Measurements from ENCODE around the gene TENM3. TPM values are rescaled to one million over a fixed set of nuclear protein-coding genes. Genes with fewer than 3 reads are reported as not detected.

TENM3 gene
- total RNA-seq, 2 experiments from 2014 or later: not detected

DNA sequence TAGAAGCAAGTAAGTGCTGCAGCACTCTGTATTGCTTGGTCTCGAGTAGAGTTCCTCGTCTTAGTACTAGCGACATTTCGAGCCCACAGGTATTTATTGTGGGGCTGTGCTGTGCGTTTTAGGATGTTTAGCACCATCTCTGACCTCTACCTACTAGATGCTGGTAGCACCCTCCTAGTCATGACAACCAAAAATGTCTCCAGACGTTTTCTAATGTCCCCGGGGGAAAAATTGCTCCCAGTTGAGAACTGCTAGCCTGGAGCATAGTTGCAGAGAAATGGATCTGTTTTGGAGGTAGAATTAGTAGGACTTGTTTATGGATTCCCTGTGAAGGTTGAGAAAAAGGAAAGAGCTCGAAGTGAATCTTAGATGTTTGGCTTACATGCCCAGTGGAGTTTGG, 287.2 kb downstream of the TENM3 start:
- H3K27ac Mint-ChIP-seq: no peak overlapping the region
- ChIA-PET CTCF (no interaction called here), POLR2A (no interaction called here)
- H3K9me3 Mint-ChIP-seq (ENCODE audit: insufficient read depth): no peaks in the 10 kb centered on the region
- H3K4me3 Mint-ChIP-seq: no peak overlapping the region
- no peaks in the 10 kb centered on the region for H3K4me1 Mint-ChIP-seq (ENCODE audit: low read depth)
- DNase-seq (no peak), ATAC-seq (no peak)
- no peaks in the 10 kb centered on the region for H3K27me3 Mint-ChIP-seq (ENCODE audit: low read depth)
- no peaks in the 10 kb centered on the region for H3K36me3 Mint-ChIP-seq (ENCODE audit: low read depth)

DNA sequence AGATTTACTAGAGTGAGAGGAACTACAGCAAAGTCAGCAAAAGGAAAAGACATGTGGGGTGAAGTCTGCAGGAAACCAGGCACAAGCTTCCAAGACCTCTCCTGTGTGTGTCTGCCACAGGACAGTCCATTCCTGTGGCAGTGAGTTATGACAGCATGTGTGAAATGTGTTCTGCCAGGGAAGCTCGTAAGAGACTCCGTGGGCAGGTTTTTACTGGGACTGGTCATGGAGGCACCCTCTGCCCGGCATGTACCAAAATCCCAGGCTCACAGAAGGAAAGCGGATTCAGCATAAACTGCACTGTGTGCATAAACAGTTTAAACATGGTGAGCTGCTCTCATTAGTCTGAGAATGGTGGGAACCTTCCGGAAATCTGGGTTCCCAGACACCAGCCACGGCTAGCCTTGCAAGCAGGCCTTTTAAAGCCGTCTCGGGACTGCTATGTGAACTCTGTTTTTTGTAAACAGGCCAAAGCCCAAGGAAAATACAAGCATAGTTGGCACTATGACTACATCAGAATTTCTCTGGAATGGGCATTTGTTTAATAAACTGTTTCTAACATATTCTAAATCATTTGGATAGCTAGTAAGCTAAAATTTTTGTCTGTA, 288.5 kb downstream of the TENM3 start:
- no peak for DNase-seq
- Mint-ChIP-seq H3K36me3 (ENCODE audit: low read depth) (no peaks in the 10 kb centered on the region), H3K4me3 (no peak overlapping the region), H3K27ac (no peak overlapping the region), H3K27me3 (ENCODE audit: low read depth) (no peaks in the 10 kb centered on the region), H3K4me1 (ENCODE audit: low read depth) (no peaks in the 10 kb centered on the region), H3K9me3 (ENCODE audit: insufficient read depth) (no peaks in the 10 kb centered on the region)
- ChIA-PET POLR2A (no interaction called here), CTCF (no interaction called here)
- no peak for ATAC-seq

DNA sequence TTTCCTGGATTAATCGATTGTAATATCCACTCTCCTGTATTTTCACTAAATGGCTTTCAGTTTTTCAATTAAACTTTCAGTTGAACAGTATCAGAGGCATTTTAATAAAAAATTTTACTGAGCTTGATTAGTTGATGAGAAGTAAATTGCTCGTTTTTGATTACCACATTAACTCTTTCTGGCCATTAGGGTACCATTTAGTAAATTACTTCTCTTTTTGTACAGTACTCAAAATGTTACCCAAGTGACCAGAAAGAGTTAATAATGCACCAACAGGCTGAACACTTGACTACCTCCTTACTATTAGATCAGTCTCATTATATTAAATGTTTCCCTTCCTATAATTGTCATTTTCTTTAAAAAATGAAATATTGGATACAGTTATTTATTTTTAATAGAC, 289.2 kb downstream of the TENM3 start:
- no peak for DNase-seq
- Mint-ChIP-seq H3K36me3 (ENCODE audit: low read depth) (no peaks in the 10 kb centered on the region), H3K4me1 (ENCODE audit: low read depth) (no peaks in the 10 kb centered on the region), H3K4me3 (no peak overlapping the region), H3K9me3 (ENCODE audit: insufficient read depth) (no peaks in the 10 kb centered on the region), H3K27me3 (ENCODE audit: low read depth) (no peaks in the 10 kb centered on the region), H3K27ac (no peak overlapping the region)
- ChIA-PET POLR2A (no interaction called here), CTCF (no interaction called here)
- no peak for ATAC-seq

DNA sequence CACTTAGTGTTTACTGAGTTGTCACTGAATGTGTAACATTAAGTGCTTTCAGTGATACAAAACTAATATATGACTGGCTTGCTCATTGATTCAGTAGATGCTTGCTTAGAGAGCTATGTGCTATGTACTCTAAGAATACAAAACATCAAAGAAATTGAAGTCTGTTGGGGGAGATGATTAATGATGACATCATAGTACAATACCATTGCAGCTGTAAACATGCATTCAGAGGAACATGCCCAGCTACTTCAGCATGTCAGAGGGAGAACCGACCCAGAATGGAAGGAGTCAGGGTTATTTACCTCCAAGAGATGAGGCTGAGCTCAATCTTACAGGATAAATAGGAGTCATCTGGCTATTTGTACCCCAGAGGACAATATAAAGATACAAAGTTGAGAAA, 290.8 kb downstream of the TENM3 start:
- Mint-ChIP-seq H3K27me3 (ENCODE audit: low read depth) (no peaks in the 10 kb centered on the region), H3K4me1 (ENCODE audit: low read depth) (no peaks in the 10 kb centered on the region), H3K4me3 (no peak overlapping the region), H3K9me3 (ENCODE audit: insufficient read depth) (no peaks in the 10 kb centered on the region), H3K36me3 (ENCODE audit: low read depth) (no peaks in the 10 kb centered on the region), H3K27ac (no peak overlapping the region)
- ChIA-PET CTCF (no interaction called here), POLR2A (no interaction called here)
- DNase-seq (no peak), ATAC-seq (no peak)

DNA sequence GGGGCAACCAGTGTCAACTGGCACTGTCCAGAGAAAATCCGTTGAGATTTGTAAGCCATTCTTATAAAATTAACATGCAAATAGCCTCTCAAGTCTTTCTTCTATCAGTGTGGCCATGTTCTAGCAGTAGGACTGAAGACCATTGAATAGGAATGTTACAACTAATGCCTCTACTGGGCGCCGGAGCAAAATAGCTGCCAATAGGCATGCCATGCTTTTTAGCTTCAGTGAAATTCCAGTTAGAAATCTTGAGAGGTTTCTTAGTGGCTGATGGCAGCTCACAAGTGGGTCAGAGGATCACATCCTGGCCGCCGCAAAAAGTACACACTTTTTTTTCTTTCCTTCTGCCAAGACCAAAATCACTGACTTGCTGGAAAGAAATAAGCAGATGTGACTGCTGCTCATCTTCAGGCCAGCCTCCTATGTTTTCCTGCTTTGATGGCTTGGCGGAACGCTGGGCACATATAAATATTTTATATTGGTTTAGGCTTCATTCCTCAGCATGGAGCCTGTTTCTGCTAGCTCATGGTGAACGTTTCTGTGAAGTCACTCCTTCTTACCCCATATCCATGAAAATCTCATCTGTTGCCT, 293.1 kb downstream of the TENM3 start:
- DNase-seq (no peak), ATAC-seq (no peak)
- H3K4me3 Mint-ChIP-seq: no peak overlapping the region
- no peak overlapping the region for H3K27ac Mint-ChIP-seq
- no peaks in the 10 kb centered on the region for H3K36me3 Mint-ChIP-seq (ENCODE audit: low read depth)
- H3K27me3 Mint-ChIP-seq (ENCODE audit: low read depth): no peaks in the 10 kb centered on the region
- POLR2A ChIA-PET: no interaction called here
- CTCF ChIA-PET: no interaction called here
- H3K9me3 Mint-ChIP-seq (ENCODE audit: insufficient read depth): no peaks in the 10 kb centered on the region
- H3K4me1 Mint-ChIP-seq (ENCODE audit: low read depth): no peaks in the 10 kb centered on the region

DNA sequence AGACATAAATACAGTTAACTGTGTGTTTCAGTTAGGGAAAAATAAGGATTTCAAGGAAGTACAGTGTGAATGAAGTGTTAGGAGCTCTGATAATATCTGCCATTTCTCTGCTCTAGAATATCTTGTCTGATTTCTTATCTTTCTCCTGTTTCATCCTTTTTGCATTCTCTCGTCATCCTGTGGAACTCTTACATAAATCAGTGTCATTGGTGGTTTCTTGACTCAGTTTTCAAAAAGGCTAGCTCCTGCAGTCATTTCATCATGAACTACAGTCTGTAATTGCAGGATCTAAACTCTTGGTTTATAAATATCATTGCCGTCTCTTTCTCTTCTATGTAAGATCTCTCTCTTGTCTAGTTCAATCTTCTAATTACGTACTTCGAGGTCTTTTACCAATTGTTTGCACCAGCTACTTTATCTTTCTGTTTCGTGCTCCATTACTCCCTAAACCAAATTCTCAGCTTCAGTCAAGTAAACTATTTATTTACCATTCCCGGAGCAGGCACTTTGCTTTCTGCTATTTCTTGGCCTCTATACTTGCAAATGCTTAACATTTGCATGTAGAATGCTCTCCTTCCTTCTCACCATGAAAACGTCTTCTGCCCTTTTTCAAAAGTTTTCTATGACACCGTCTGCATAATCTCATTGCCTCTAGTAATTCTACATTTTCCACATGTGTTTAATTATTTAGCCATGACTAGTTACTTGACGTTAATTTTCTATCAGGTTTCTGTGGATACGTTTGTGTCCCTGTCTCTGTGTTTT, 294.0 kb downstream of the TENM3 start:
- CTCF ChIA-PET: no interaction called here
- no peaks in the 10 kb centered on the region for H3K36me3 Mint-ChIP-seq (ENCODE audit: low read depth)
- no peak for ATAC-seq
- H3K4me1 Mint-ChIP-seq (ENCODE audit: low read depth): no peaks in the 10 kb centered on the region
- H3K4me3 Mint-ChIP-seq: no peak overlapping the region
- no peaks in the 10 kb centered on the region for H3K27me3 Mint-ChIP-seq (ENCODE audit: low read depth)
- H3K9me3 Mint-ChIP-seq (ENCODE audit: insufficient read depth): no peaks in the 10 kb centered on the region
- no peak for DNase-seq
- POLR2A ChIA-PET: no interaction called here
- no peak overlapping the region for H3K27ac Mint-ChIP-seq

DNA sequence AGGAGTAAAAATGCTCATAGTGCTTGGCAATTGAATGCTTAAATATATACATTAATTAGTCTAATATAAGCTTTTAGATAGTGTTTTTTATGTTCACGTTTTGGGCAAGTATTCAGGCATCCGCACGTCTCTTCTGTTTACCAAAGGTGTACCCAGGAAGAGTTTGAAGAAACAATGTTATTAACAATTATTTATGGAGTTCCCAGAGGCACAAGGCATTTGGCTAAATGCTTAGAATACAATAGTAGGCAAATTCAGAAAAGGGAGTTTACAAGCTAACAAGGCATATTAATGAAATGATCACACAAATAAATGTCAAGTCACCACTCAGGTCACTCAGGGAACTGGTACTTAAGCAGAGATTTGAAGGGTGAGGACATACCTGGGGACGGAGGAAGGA, 294.8 kb downstream of the TENM3 start:
- ChIA-PET POLR2A (no interaction called here), CTCF (no interaction called here)
- DNase-seq (no peak), ATAC-seq (no peak)
- H3K9me3 Mint-ChIP-seq (ENCODE audit: insufficient read depth): no peaks in the 10 kb centered on the region
- no peak overlapping the region for H3K27ac Mint-ChIP-seq
- no peak overlapping the region for H3K4me3 Mint-ChIP-seq
- H3K27me3 Mint-ChIP-seq (ENCODE audit: low read depth): no peaks in the 10 kb centered on the region
- no peaks in the 10 kb centered on the region for H3K4me1 Mint-ChIP-seq (ENCODE audit: low read depth)
- no peaks in the 10 kb centered on the region for H3K36me3 Mint-ChIP-seq (ENCODE audit: low read depth)

DNA sequence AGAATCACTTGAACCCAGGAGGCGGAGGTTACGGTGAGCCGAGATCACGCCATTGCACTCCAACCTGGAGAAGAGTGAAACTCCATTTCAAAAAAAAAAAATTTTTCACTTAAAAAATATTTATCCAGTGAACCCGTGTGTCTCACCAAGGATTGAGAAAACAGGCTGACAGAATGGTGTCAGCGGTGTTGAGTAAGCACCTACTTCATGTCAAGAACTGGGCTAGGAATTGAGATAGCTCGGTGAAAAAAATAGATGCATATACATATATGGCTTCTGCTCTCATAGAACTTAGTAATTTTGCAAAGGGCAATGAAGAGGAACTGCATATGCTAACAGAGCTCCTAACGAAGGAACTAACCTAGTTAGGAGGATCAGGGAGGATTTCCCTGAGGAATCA, 297.3 kb downstream of the TENM3 start:
- ChIA-PET POLR2A (no interaction called here), CTCF (no interaction called here)
- ATAC-seq (no peak), DNase-seq (no peak)
- H3K27ac Mint-ChIP-seq: no peak overlapping the region
- H3K36me3 Mint-ChIP-seq (ENCODE audit: low read depth): no peaks in the 10 kb centered on the region
- H3K27me3 Mint-ChIP-seq (ENCODE audit: low read depth): no peaks in the 10 kb centered on the region
- no peaks in the 10 kb centered on the region for H3K4me1 Mint-ChIP-seq (ENCODE audit: low read depth)
- H3K4me3 Mint-ChIP-seq: no peak overlapping the region
- no peaks in the 10 kb centered on the region for H3K9me3 Mint-ChIP-seq (ENCODE audit: insufficient read depth)

DNA sequence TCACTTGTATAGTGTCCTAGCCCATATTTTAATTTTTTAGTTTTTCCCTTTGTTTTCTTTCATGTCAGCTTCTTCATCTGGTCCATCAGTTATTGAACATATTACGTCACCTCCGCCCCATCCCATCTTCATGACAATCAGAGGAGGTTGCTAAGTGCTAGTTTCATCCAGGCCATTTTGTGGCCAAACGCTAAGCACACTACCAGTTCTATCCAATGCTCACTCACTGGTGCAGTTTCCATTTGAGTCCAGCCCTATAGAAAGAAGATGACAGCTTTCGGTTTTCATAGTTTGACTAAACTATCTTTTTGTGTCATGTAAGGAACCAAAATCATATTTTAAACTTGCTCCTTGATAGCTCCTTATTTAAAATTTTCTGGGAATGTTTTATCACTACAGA, 304.2 kb downstream of the TENM3 start:
- no peaks in the 10 kb centered on the region for H3K27me3 Mint-ChIP-seq (ENCODE audit: low read depth)
- H3K36me3 Mint-ChIP-seq (ENCODE audit: low read depth): no peaks in the 10 kb centered on the region
- ChIA-PET CTCF (interaction anchor here (1.1 kb wide), 1 partner anchor 378 kb away, joined by 3 read pairs; no protein-coding TSS in a partner anchor), POLR2A (no interaction called here)
- DNase-seq (no peak), ATAC-seq (no peak)
- no peak overlapping the region for H3K27ac Mint-ChIP-seq
- H3K9me3 Mint-ChIP-seq (ENCODE audit: insufficient read depth): no peaks in the 10 kb centered on the region
- H3K4me1 Mint-ChIP-seq (ENCODE audit: low read depth): no peaks in the 10 kb centered on the region
- no peak overlapping the region for H3K4me3 Mint-ChIP-seq

DNA sequence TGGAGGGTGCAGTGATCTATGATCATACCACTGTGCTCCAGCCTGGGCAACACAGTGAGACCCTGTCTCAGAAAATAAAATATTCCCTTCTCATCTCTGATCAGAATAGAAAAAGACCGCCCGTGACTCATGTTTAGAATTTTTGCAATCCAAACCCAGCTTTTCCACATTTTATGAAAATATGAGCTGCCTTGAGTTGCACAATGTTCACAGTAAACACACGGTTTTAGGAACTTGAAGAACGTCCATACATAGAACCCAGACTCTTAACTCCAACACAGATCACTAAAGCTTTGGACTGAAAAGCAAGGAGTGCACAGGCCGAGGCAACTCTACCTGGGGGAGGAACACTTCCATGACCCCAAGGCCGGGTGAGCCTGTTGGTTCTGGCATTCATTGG, 305.0 kb downstream of the TENM3 start:
- H3K4me1 Mint-ChIP-seq (ENCODE audit: low read depth): no peaks in the 10 kb centered on the region
- no peak overlapping the region for H3K27ac Mint-ChIP-seq
- POLR2A ChIA-PET: no interaction called here
- no peaks in the 10 kb centered on the region for H3K27me3 Mint-ChIP-seq (ENCODE audit: low read depth)
- no peak overlapping the region for H3K4me3 Mint-ChIP-seq
- no peaks in the 10 kb centered on the region for H3K36me3 Mint-ChIP-seq (ENCODE audit: low read depth)
- DNase-seq (no peak), ATAC-seq (no peak)
- no peaks in the 10 kb centered on the region for H3K9me3 Mint-ChIP-seq (ENCODE audit: insufficient read depth)
- CTCF ChIA-PET: interaction anchor here (1.1 kb wide), 1 partner anchor 377 kb away, joined by 3 read pairs; no protein-coding TSS in a partner anchor

DNA sequence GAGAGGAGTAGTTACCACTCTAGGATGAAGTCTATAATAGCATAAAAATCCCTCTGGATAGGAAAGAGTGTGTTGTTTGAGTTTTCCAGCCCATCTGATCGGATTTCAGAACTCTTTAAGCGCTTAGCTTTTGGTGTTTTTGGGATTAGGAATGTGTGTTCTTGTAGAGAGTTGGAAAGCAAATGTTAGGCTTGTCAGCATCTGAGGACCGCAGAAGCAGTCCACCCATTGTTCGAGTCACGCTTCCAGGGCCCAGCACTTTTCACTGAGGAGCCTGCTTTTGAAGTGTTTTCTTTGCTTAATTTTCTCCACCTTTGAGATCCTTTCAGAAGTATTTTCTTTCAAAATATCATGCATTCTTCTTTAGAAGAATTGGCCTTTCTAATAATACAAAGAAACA, 306.2 kb downstream of the TENM3 start:
- CTCF ChIA-PET: no interaction called here
- no peak overlapping the region for H3K4me3 Mint-ChIP-seq
- no peaks in the 10 kb centered on the region for H3K9me3 Mint-ChIP-seq (ENCODE audit: insufficient read depth)
- POLR2A ChIA-PET: no interaction called here
- no peak overlapping the region for H3K27ac Mint-ChIP-seq
- ATAC-seq (no peak), DNase-seq (no peak)
- H3K4me1 Mint-ChIP-seq (ENCODE audit: low read depth): no peaks in the 10 kb centered on the region
- no peaks in the 10 kb centered on the region for H3K36me3 Mint-ChIP-seq (ENCODE audit: low read depth)
- peaks cover 3% of the 10 kb centered on the region for H3K27me3 Mint-ChIP-seq (ENCODE audit: low read depth)

DNA sequence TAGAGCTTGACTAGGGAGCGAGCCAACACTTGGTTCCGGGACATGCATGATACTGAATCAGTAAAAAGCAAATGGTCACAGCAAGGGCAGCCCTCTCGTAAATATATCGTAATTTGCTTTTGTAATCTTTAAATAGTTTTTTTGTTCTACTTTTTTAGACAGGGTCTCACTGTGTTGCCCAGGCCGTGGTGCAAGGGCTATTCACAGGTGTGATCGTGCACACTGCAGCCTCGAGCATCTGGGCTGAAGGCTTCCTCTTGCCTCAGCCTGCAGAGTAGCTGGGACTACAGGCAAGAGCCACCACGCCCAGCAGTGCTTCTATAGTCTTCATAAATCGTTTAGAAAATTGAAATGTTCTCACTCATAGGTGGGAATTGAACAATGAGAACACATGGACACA, 309.7 kb downstream of the TENM3 start:
- Mint-ChIP-seq H3K4me3 (no peak overlapping the region), H3K36me3 (ENCODE audit: low read depth) (no peaks in the 10 kb centered on the region), H3K4me1 (ENCODE audit: low read depth) (no peaks in the 10 kb centered on the region), H3K27ac (no peak overlapping the region), H3K9me3 (ENCODE audit: insufficient read depth) (no peaks in the 10 kb centered on the region), H3K27me3 (ENCODE audit: low read depth) (peaks cover 3% of the 10 kb centered on the region)
- ChIA-PET CTCF (no interaction called here), POLR2A (no interaction called here)
- ATAC-seq (no peak), DNase-seq (no peak)

DNA sequence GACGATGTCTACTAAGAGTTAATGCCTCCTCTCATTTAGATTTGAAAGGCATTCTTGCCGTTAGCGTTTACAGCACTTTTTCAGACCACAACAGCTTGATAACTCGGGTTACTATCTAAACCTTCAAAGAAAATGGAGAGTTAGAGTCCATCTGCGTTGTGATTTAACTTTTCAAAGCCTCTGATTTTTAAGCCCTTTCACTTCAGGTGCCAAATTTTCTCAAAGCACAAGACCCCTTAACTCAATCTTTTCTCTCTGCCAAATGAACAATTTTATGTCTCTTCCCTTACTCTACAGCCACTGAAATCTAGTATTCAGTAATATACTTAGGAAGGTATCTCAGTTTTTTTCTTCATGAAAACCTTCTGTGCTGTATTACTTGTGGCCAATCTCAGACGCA, 310.5 kb downstream of the TENM3 start:
- POLR2A ChIA-PET: no interaction called here
- no peak overlapping the region for H3K4me3 Mint-ChIP-seq
- CTCF ChIA-PET: no interaction called here

More for the DNA sequence above, 310.5 kb downstream of the TENM3 start:
- Mint-ChIP-seq H3K36me3 (ENCODE audit: low read depth) (no peaks in the 10 kb centered on the region), H3K27ac (no peak overlapping the region), H3K27me3 (ENCODE audit: low read depth) (peaks cover 3% of the 10 kb centered on the region), H3K4me1 (ENCODE audit: low read depth) (no peaks in the 10 kb centered on the region), H3K9me3 (ENCODE audit: insufficient read depth) (no peaks in the 10 kb centered on the region)
- no peak for ATAC-seq
- DNase-seq: no peak

All from activated CD8-positive, alpha-beta T cell treated with anti-CD3 and anti-CD28 coated beads, Interleukin-2, amount 10 ng/mL, durations not matched to agents 7 days and 5 days (primary cell).